IPS-11a (cell line): Measurements from ENCODE around the gene EVI5.
"Not testable (repeated sequence)": the region's sequence is repeated elsewhere in the genome, so short reads cannot be mapped to it uniquely, and the experiment has no call there.

Experiments
- H3K4me3 ChIP-seq: one replicate; pipeline ENCODE4 v1.5.1; 2013; ENCODE audit warnings: low read depth, low read length, control low read depth

The EVI5 gene

GRCh38 chr1:92527670-92528069 is 257.2 kb downstream of the EVI5 start:
- no peak overlapping the region for H3K4me3 ChIP-seq

DNA sequence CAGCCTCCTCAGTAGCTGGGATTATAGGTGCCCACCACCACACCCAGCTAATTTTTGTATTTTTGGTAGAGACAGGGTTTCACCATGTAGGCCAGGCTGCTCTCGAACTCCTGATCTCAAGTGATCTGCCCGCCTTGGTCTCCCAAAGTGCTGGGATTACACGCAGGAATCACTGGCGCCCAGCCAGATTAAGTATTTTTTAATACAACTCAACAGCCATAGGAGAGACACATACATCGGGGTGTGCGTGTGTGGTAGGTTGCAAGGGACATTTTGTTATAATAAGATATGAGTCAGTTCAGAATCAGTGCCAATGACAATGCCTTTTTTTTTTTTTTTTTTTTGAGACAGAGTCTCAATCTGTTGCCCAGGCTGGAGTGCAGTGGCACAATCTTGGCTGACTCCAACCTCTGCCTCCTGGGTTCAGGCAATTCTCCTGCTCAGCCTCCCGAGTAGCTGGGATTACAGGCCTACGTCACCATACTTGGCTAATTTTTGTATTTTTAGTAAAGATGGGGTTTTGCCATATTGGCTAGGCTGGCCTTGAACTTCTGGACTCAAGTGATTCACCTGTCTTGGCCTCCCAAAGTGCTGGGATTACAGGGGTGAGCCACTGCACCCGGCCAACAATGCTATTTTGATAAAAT is 259.8 kb downstream of the EVI5 start:
- H3K4me3 ChIP-seq = not testable (repeated sequence)

- H3K4me3 ChIP-seq = no peak overlapping the region
Measured at GRCh38 chr1:92519043-92519442, 265.9 kb downstream of the EVI5 start.

DNA sequence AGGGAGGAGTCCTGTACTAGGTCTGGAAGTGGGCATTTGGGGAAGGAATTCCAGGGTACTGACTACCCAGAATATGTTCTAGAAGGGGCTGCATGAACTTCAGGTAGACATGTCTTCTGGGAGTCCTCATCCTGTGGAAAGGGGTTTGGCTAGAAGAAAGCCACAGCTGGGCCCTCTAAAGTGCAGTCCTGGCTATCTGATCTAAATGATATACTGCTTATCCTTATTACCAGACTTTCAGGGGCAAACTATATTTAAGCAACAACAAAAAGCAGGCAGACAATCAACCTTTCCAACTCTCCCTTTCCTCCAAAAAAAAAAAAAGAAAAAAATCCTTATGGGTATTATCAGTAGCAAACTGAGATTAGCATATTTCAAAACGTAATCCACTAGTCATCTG is 268.3 kb downstream of the EVI5 start:
- H3K4me3 ChIP-seq = no peak overlapping the region

DNA sequence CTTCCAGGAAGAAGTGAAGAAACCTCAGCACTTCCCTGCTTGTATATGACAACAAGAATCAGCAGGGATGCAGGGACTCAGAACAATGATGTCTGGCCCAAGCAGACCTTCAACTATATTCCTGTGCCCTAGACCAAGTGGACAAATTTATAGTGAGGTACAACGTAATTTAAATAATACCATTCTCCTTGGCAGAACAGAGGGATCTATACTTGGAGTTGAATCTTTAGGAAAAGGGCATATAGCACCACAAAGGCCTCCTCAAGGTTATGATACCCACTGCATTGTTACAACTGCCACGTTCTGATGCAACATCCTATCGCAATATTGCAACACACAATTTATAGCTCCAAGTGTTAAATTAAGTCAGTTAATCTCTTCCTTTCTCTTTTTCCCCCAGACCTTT is 269.1 kb downstream of the EVI5 start:
- no peak overlapping the region for H3K4me3 ChIP-seq

DNA sequence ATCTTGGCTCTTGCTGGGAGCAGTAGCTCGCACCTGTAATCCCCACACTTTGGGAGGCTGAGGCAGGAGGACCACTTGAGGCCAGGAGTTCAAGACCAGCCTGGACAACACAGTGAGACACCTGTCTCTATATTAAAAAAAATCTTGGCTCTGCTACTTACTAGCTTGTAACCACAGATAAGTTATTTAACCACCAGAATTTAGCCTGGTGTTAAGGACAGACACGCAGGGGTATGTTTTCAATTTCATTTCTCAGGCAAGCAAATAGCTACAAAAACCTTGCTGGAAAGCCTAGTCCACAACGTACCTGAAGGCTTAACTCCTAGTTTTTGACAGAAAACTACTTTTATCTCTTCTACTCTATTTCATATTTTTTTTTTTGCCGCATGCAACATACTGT is 273.4 kb downstream of the EVI5 start:
- H3K4me3 ChIP-seq = no peak overlapping the region

DNA sequence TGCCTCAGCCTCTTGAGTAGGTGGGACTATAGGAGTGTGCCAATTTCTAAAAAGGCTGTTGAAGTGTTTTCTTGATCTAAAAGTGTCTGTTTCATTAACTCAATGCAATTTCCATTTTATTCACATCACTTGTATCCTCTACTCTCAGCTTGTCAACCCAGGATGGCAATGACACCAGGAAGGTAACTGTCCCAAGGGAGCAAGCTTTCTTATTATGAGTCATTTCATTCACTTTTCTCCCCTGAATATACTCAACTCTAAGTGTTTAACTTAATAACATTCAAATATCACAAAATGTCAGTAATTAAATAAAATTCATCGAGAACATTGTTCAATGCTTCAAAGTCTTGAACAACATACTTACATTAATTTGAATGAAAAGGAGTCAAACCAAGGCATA is 275.3 kb downstream of the EVI5 start:
- H3K4me3 ChIP-seq = no peak overlapping the region

DNA sequence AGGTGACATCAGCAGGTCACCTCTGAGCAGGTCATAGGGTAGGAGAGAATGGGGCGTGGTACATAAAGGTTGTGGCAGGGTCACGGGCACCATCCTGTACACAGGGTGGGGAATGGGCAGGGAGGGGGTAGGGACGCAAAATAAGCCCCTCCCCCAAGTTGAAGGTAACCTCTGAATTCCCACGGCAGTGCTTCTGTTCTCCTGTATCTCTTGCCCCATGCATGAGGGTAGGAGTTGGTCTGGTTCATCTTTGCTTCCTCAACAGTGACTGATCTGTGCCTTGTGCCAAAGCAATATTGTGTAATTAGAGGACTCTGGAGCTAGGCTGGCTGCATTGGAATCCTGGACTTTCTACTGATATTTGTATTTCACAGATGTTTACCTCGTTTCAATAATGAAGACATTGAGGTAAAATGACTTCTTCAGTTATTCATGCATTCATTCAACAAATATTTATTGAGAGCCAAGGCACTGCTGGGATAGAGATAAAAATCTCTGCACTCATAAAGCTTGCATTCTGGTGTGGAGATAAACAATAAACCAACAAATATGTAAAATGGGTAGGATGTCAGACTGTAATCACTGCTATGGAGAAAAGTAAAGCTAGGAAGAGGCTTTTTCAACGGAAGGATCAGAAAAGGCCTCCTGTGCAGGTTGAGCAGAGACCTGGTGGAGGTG is 279.8 kb downstream of the EVI5 start:
- H3K4me3 ChIP-seq = no peak overlapping the region

- H3K4me3 ChIP-seq = no peak overlapping the region
Measured at GRCh38 chr1:92504291-92505014, 280.5 kb downstream of the EVI5 start.

GRCh38 chr1:92503926-92504285 is 281.0 kb downstream of the EVI5 start:
- no peak overlapping the region for H3K4me3 ChIP-seq

GRCh38 chr1:92503043-92503925 is 281.6 kb downstream of the EVI5 start:
- no peak overlapping the region for H3K4me3 ChIP-seq

DNA sequence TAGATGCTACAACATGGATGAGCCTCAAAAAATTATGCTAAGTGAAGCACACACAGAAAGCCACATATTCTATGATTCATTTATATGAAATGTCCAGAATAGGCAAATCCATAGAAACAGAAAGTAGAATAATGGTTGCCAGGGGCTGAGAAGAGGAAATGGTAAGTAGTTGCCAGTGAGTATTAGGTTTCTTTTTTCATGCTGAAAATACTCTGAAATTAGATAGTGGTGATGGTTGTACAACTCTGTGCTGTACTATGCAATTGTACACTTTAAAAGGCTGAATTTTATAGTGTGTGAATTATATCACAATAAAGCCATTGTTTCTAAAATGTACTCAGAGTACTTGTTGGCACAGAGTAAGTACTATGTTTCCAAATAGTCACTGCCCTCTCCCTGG is 282.7 kb downstream of the EVI5 start:
- no peak overlapping the region for H3K4me3 ChIP-seq

- H3K4me3 ChIP-seq = no peak overlapping the region
Measured at GRCh38 chr1:92500552-92500951, 284.4 kb downstream of the EVI5 start.

DNA sequence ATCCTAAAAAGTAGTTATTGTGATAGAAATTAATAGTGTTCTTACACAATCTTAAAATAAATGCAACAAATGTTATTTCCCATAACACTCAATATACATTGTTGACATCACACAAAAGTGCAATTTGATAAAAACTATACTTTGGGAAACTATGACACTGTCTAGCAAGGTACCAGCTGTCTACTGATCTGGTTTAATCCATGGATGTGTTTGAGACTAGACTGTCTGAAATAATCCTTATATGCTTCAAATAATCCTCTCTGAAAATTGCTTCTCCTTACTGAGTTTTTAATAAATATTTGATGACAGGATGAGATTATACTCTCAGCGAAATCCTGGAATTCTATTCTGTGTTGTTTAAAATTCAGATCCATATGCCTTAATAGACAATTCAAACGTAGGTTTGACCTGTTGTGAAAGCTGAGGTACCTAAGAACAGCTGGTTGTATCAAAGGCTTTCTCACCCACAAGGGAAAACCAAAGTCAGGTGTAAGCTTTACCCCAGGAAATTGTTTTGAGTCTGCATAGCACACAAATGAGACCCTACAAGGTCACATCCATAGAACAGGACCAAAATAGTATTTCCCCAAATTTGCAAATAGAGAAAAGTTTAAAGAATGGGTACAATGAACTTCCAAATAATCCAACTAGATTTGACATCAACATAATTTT is 289.4 kb downstream of the EVI5 start:
- no peak overlapping the region for H3K4me3 ChIP-seq

GRCh38 chr1:92494485-92495141 is 290.3 kb downstream of the EVI5 start:
- H3K4me3 ChIP-seq = no peak overlapping the region

DNA sequence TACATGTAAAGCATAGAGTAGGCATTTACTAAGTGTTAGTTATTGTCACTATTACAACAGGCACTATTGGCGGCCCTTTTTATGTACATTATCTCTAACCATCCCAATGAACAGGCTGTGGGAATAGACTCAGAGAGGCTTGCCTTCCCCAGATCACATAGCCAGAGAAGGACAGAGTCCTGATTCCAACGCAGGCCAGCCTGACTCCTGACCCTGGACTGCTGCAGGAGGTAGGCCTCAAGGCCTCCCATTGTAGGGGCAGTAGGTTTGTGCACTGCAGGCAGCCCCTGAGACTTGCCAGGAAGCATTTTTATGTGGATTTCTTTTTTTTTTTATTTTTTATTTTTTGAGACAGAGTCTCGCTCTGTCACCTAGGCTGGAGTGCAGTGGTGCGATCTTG is 291.8 kb downstream of the EVI5 start:
- no peak overlapping the region for H3K4me3 ChIP-seq

DNA sequence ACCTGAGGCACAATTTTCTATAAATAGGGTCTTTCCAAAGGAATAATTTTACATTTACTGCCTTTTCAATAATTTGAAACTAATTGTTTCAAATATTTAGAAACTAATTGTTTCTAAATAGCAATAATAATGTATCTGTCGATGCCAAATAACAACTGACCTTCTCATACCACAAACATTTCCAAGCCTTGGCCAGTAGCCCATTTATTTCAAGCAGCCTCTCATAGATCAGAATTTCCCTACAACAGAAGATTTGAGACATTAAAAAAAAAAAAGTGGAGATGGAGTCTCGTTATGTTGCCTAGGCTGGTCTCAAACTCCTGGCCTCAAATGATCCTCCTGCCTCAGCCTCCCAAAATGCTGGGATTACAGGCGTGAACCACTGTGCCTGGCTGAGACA is 296.1 kb downstream of the EVI5 start:
- no peak overlapping the region for H3K4me3 ChIP-seq

DNA sequence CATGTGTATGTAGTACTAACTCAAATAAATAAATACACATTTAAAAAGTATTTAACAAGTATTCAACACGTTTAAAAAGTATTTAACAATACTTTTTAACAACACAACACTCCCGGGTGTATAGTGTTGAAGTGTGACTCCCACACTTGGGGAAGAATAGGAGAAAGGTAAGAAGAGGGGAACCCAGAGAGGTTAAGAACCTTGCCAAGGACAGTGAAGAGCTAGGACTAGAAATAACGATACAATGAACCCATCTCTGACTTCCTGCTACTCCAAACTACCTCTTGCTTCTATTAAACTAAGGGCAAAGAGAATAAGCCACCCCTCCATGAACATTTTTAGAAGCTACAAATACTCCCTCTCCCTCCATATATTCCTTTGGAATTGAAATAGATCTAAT is 296.5 kb downstream of the EVI5 start:
- no peak overlapping the region for H3K4me3 ChIP-seq

DNA sequence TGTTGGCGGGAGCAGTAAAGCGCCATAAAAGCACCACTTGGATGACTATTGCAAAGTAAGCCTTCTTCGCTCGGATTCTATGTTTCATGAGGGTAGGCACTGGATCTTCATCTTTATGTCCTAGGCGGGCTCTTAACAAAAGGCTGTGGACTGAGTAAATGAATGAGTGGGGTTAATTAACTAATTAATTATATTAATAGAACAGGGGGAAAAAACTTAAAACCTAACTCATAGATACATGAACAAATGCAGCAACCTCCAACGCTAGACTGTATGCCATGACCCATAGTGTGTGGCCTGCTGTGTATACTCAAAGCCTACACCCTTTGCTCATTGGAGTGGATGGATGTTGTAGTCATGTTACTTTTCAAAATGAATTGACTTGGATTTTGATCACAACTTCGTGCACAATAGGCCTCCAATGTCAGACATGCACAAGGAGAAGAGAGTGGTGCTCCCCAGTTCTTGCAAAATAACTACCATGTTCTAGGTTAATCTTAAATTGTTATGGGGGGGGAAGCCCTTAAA is 297.8 kb downstream of the EVI5 start:
- H3K4me3 ChIP-seq = no peak overlapping the region
